ENCODE measurements around the gene ZNF660. TPM values are rescaled to one million over a fixed set of nuclear protein-coding genes. Genes with fewer than 3 reads are reported as not detected.
"Not testable (repeated sequence)": the region's sequence is repeated elsewhere in the genome, so short reads cannot be mapped to it uniquely, and the experiment has no call there.

Gene ZNF660
- polyA plus RNA-seq, 1 donor (not counting 4 experiments of a cell fraction or from before 2014, with no cell fraction given), result 0.05 TPM

DNA sequence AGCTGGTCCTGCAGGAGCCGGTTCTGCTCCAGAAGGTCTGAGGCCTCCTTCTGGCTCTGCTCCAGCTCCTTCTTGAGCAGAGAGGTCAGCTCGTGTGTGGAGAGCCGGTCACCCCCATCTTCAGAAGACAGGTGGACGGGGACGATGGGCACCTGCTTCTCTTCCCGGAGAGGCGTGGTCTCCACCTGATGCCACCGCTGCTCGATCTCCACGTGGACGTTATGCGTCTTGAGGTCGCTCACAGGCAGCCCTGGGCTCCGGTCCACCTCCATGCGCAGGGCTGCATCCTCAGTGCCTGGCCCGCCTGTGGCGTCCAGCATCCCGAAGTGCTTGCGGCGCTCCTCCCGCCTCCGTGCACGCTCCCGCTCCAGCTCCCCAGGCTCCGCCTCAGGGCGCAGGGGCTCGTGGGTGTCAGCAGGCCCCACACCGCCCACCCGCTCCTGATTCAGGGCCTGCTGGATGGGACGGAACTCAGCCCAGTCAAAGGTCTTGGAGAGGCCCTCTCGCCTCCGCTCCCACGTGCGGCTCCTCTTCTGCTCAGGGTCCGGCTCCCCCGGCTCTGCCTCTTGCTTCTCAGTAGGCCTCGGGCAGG, 5.7 kb upstream of the ZNF660 start:
- H3K4me3 ChIP-seq (ENCODE audit: control insufficient read depth in 2 of 3, extremely low read depth in 1 of 3, insufficient read depth in 2 of 3, low read depth in 1 of 3, low read length in 3 of 3); H3K4me2 ChIP-seq (ENCODE audit: control insufficient read depth, extremely low read depth, insufficient read depth, low read depth, low read length); H4K20me1 ChIP-seq (ENCODE audit: control insufficient read depth, extremely low read depth, insufficient read depth, low read length); H2AFZ ChIP-seq (ENCODE audit: control insufficient read depth, low read length); H3K79me2 ChIP-seq (ENCODE audit: control insufficient read depth, insufficient read depth, low read length); H3K27ac ChIP-seq (ENCODE audit: control insufficient read depth, insufficient read depth, low read length); DNase-seq (ENCODE audit: low read depth, low spot score); H3K9me1 ChIP-seq (ENCODE audit: control insufficient read depth, extremely low read depth, insufficient read depth, low read length); H3K9me3 ChIP-seq (ENCODE audit: control insufficient read depth, low read depth, low read length); H3K4me1 ChIP-seq (ENCODE audit: control insufficient read depth, extremely low read depth, insufficient read depth, low read length); H3K27me3 ChIP-seq (ENCODE audit: control insufficient read depth, extremely low read depth, insufficient read depth, low read length); H3K9ac ChIP-seq (ENCODE audit: control insufficient read depth, extremely low read depth, insufficient read depth, low read length); H3K36me3 ChIP-seq (ENCODE audit: control insufficient read depth in 2 of 2, extremely low read depth in 1 of 2, insufficient read depth in 2 of 2, low read length in 2 of 2); dilution Hi-C loops (cut with MboI; ENCODE audit: extremely low pct_ligation_motif_present, low sequenced_read_pairs); FAIRE-seq: not testable (repeated sequence)

DNA sequence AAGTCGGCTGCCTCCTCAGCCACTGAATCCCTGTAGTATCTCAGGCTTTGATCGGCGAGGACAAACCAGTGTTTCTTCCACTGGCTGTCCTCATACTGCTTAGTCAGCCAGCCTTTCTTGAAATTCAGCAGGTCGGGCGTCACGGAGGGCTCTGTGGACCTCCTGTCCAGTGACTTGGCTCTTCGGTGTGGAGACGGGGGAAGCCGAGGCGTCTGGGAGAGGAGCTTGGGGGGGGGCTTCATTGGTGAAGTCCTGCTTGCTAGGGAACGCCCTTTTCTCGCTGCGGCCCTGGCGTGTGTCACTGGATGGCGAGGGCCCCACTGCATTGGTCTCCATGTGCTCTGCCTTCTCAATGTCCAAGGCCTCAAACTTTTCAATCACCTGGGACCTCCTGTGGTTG, 5.0 kb upstream of the ZNF660 start:
- H3K4me2 ChIP-seq (ENCODE audit: control insufficient read depth, extremely low read depth, insufficient read depth, low read depth, low read length); DNase-seq (ENCODE audit: low read depth, low spot score); H4K20me1 ChIP-seq (ENCODE audit: control insufficient read depth, extremely low read depth, insufficient read depth, low read length); H3K9me3 ChIP-seq (ENCODE audit: control insufficient read depth, low read depth, low read length); H3K4me3 ChIP-seq (ENCODE audit: control insufficient read depth in 2 of 3, extremely low read depth in 1 of 3, insufficient read depth in 2 of 3, low read depth in 1 of 3, low read length in 3 of 3); H3K4me1 ChIP-seq (ENCODE audit: control insufficient read depth, extremely low read depth, insufficient read depth, low read length); H3K79me2 ChIP-seq (ENCODE audit: control insufficient read depth, insufficient read depth, low read length); H3K36me3 ChIP-seq (ENCODE audit: control insufficient read depth in 2 of 2, extremely low read depth in 1 of 2, insufficient read depth in 2 of 2, low read length in 2 of 2); H3K27ac ChIP-seq (ENCODE audit: control insufficient read depth, insufficient read depth, low read length); H3K9ac ChIP-seq (ENCODE audit: control insufficient read depth, extremely low read depth, insufficient read depth, low read length); H3K9me1 ChIP-seq (ENCODE audit: control insufficient read depth, extremely low read depth, insufficient read depth, low read length); H2AFZ ChIP-seq (ENCODE audit: control insufficient read depth, low read length); FAIRE-seq; dilution Hi-C loops (cut with MboI; ENCODE audit: extremely low pct_ligation_motif_present, low sequenced_read_pairs): not testable (repeated sequence)
- peaks cover 15% of the 10 kb centered on the region for H3K27me3 ChIP-seq (ENCODE audit: control insufficient read depth, extremely low read depth, insufficient read depth, low read length)

DNA sequence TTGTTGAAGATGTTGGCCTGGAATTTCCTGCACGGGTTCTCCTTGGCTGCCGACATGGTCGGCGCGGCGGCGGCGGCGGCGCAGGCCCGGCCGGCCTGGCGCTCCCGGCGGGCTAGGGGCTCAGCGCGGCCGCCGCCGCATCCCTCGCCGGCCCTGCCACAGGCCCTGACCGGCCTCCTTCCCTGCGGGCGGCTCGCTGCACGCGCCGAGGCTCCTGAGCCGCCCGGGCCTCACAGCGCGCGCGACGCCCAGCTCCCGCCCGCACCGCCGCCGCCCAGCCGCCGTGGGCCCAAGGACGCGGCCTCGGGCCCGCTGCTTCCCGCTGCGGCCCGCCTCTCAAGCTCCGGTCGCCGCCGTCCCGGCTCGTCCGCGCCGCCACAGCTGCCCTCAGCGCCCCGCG, 3.8 kb upstream of the ZNF660 start:
- H3K4me1 ChIP-seq (ENCODE audit: control insufficient read depth, extremely low read depth, insufficient read depth, low read length); H3K4me2 ChIP-seq (ENCODE audit: control insufficient read depth, extremely low read depth, insufficient read depth, low read depth, low read length); H3K27ac ChIP-seq (ENCODE audit: control insufficient read depth, insufficient read depth, low read length); H4K20me1 ChIP-seq (ENCODE audit: control insufficient read depth, extremely low read depth, insufficient read depth, low read length); FAIRE-seq; dilution Hi-C loops (cut with MboI; ENCODE audit: extremely low pct_ligation_motif_present, low sequenced_read_pairs); DNase-seq (ENCODE audit: low read depth, low spot score); H3K9ac ChIP-seq (ENCODE audit: control insufficient read depth, extremely low read depth, insufficient read depth, low read length); H3K9me1 ChIP-seq (ENCODE audit: control insufficient read depth, extremely low read depth, insufficient read depth, low read length); H3K36me3 ChIP-seq (ENCODE audit: control insufficient read depth in 2 of 2, extremely low read depth in 1 of 2, insufficient read depth in 2 of 2, low read length in 2 of 2); H3K9me3 ChIP-seq (ENCODE audit: control insufficient read depth, low read depth, low read length); H3K4me3 ChIP-seq (ENCODE audit: control insufficient read depth in 2 of 3, extremely low read depth in 1 of 3, insufficient read depth in 2 of 3, low read depth in 1 of 3, low read length in 3 of 3); H2AFZ ChIP-seq (ENCODE audit: control insufficient read depth, low read length); H3K79me2 ChIP-seq (ENCODE audit: control insufficient read depth, insufficient read depth, low read length): not testable (repeated sequence)
- H3K27me3 ChIP-seq (ENCODE audit: control insufficient read depth, extremely low read depth, insufficient read depth, low read length), result peaks cover 21% of the 10 kb centered on the region
